PC-3 (cell line): ENCODE measurements around the gene FDX1. TPM values are rescaled to one million over a fixed set of nuclear protein-coding genes. Genes with fewer than 3 reads are reported as not detected.

ENCODE experiments used
- ATAC-seq: fragments of 200-7000 bp; cut with Tn5 transposase; 2 replicates; pipeline ENCODE4 v1.9.1; 2020; ENCODE audit warnings: mild to moderate bottlenecking, moderate library complexity
- BruUV-seq: library from RNA; stranded (reverse); fragments of 400-500 nt; replicated peaks from 2 replicates; lab custom pipeline; 2021; lab: Mats Ljungman, UMichigan
- CTCF ChIA-PET: fragments of 300-600 bp; sonication (Branson Sonifier 250); formaldehyde crosslinking; loops from one replicate; lab custom pipeline; 2022; ENCODE audit warnings: antibody characterized with exemption; lab: Charles Lee
- POLR2A ChIA-PET: fragments of 300-600 bp; sonication (Branson Sonifier 250); formaldehyde crosslinking; loops from one replicate; lab custom pipeline; 2022; ENCODE audit warnings: antibody characterized with exemption; ENCODE audit not compliant: unreplicated experiment; lab: Charles Lee
- DNase-seq: peaks from one replicate; pipeline ENCODE4 v3.0.0-alpha.2; 2015
- H2AFZ ChIP-seq: fragments of 300-600 bp; sonication (generic); 2 replicates; pipeline ENCODE4 v1.6.0; 2016; ENCODE audit warnings: antibody characterized with exemption, low read length
- H3F3A ChIP-seq: fragments of 300-600 bp; sonication (generic); one replicate; pipeline ENCODE4 v1.6.0; 2017; ENCODE audit warnings: antibody characterized with exemption, low read length, control low read depth, mild to moderate bottlenecking; ENCODE audit not compliant: unreplicated experiment
- H3K27ac ChIP-seq: fragments of 300-600 bp; sonication (generic); 2 replicates; pipeline ENCODE4 v1.5.1; 2016; ENCODE audit warnings: mild to moderate bottlenecking, low read length
- H3K27me3 ChIP-seq: fragments of 300-600 bp; sonication (generic); 2 replicates; pipeline ENCODE4 v1.6.1; 2016; ENCODE audit warnings: low read length, mixed read lengths
- H3K36me3 ChIP-seq: fragments of 300-600 bp; sonication (generic); 2 replicates; pipeline ENCODE4 v1.6.1; 2016; ENCODE audit warnings: low read depth, mixed run types, low read length, mixed read lengths
- H3K4me1 ChIP-seq: fragments of 300-600 bp; sonication (generic); 2 replicates; pipeline ENCODE4 v1.5.1; 2016; ENCODE audit warnings: low read length; ENCODE audit not compliant: insufficient read depth
- H3K4me2 ChIP-seq: fragments of 300-600 bp; sonication (generic); 2 replicates; pipeline ENCODE4 v1.6.0; 2016; ENCODE audit warnings: low read length
- H3K4me3 ChIP-seq: fragments of 300-600 bp; sonication (generic); 2 replicates; pipeline ENCODE4 v1.5.1; 2016; ENCODE audit warnings: mild to moderate bottlenecking, low read length, mixed read lengths
- H3K79me2 ChIP-seq: fragments of 300-600 bp; sonication (generic); 2 replicates; pipeline ENCODE4 v1.6.1; 2017; ENCODE audit warnings: low read length, mixed read lengths
- H3K9ac ChIP-seq: fragments of 300-600 bp; sonication (generic); 2 replicates; pipeline ENCODE4 v1.6.0; 2016; ENCODE audit warnings: mild to moderate bottlenecking, low read length
- H3K9me2 ChIP-seq: fragments of 300-600 bp; sonication (generic); replicated peaks from 2 replicates; pipeline ENCODE4 v1.6.1; 2016; ENCODE audit warnings: mixed run types, low read length, mixed read lengths
- H3K9me3 ChIP-seq: fragments of 300-600 bp; sonication (generic); 2 replicates; pipeline ENCODE4 v1.6.1; 2016; ENCODE audit warnings: low read length, mixed read lengths
- H4K20me1 ChIP-seq: fragments of 300-600 bp; sonication (generic); 2 replicates; pipeline ENCODE4 v1.6.1; 2016; ENCODE audit warnings: low read length, mixed read lengths
- CTCF ChIP-seq: fragments of 300-600 bp; sonication (generic); conservative IDR thresholded peaks from 2 replicates; pipeline ENCODE4 v1.5.1; 2017; ENCODE audit warnings: antibody characterized with exemption, low read depth, mild to moderate bottlenecking, low read length
- EZH2 ChIP-seq: fragments of 300-600 bp; sonication (generic); IDR thresholded peaks from one replicate; pipeline ENCODE4 v1.6.1; 2017; ENCODE audit warnings: antibody characterized with exemption, mild to moderate bottlenecking, low read length; ENCODE audit not compliant: unreplicated experiment
- EZH2phosphoT487 ChIP-seq: fragments of 300-600 bp; sonication (generic); IDR thresholded peaks from 2 replicates; pipeline ENCODE4 v1.6.1; 2018; ENCODE audit warnings: mild to moderate bottlenecking, antibody characterized with exemption, low read length, borderline replicate concordance
- intact Hi-C: fragments of 100-400 bp; cut with micrococcal nuclease; formaldehyde crosslinking; loops from 2 replicates; pipeline ENCODE4 v1.9.0; 2023
- total RNA-seq: library from RNA; depleted of rRNA; stranded (reverse); fragments of >200 nt; gene quantifications from 2 replicates; pipeline ENCODE4 v1.2.3, GENCODE V29; 2014

The FDX1 gene
- total RNA-seq, 1 experiment from 2014 or later = 14.8 TPM

- H3K4me2 ChIP-seq = peak overlapping the region; percentile 95
- no peaks in the 10 kb centered on the region for H3F3A ChIP-seq
- H3K27ac ChIP-seq = no peak overlapping the region
- peaks cover 60% of the 10 kb centered on the region for H3K79me2 ChIP-seq
- POLR2A ChIA-PET = interaction anchor here (0.5 kb wide), 1 partner anchor 40 kb away, joined by 4 read pairs; no protein-coding TSS in a partner anchor
- DNase-seq = peak; percentile 28
- peak overlapping the region; percentile 85 for H3K9ac ChIP-seq
- no peaks in the 10 kb centered on the region for H3K9me2 ChIP-seq
- TF ChIP-seq CTCF (no peak), EZH2 (no peak), EZH2phosphoT487 (no peak)
- BruUV-seq = no TSS peak
- no peaks in the 10 kb centered on the region for H3K36me3 ChIP-seq
- H2AFZ ChIP-seq = peak overlapping the region; percentile 90
- intact Hi-C loops = loop anchor here (5.0 kb wide), 3 partner anchors 284 to 354 kb away; no protein-coding TSS in a partner anchor
- peak; percentile 3 for ATAC-seq
- no peaks in the 10 kb centered on the region for H3K27me3 ChIP-seq
- no peaks in the 10 kb centered on the region for H3K9me3 ChIP-seq
- peaks cover 19% of the 10 kb centered on the region; the same call in 1 of the 2 replicates for H4K20me1 ChIP-seq
- peaks cover 27% of the 10 kb centered on the region for H3K4me1 ChIP-seq
- CTCF ChIA-PET = interaction anchor here (0.5 to 1.1 kb wide), 3 partner anchors 54 to 1938 kb away, joined by 3 read pairs; no protein-coding TSS in a partner anchor
- peak overlapping the region; percentile 78 for H3K4me3 ChIP-seq
Observed at GRCh38 chr11:110431051-110431672, 1.4 kb downstream of the FDX1 start.

- no peak for TF ChIP-seq CTCF
- TF ChIP-seq EZH2 = no peak
- TF ChIP-seq EZH2phosphoT487 = no peak
- Histone ChIP-seq H3K27me3 (no peaks in the 10 kb centered on the region), H3K36me3 (no peaks in the 10 kb centered on the region), H2AFZ (peak overlapping the region; percentile 90; the same call in 1 of the 2 replicates), H3K4me1 (peaks cover 27% of the 10 kb centered on the region), H3K9me2 (no peaks in the 10 kb centered on the region), H3K27ac (no peak overlapping the region), H3K4me3 (peak overlapping the region; percentile 78), H3K9ac (peak overlapping the region; percentile 85), H4K20me1 (peaks cover 19% of the 10 kb centered on the region; the same call in 1 of the 2 replicates), H3K79me2 (peaks cover 61% of the 10 kb centered on the region), H3K4me2 (peak overlapping the region; percentile 95), H3F3A (no peaks in the 10 kb centered on the region), H3K9me3 (no peaks in the 10 kb centered on the region)
- ATAC-seq (no peak), DNase-seq (peak; percentile 48)
- ChIA-PET POLR2A (no interaction called here), CTCF (interaction anchor here (0.5 to 1.1 kb wide), 3 partner anchors 54 to 1938 kb away, joined by 3 read pairs; no protein-coding TSS in a partner anchor)
- intact Hi-C loops = loop anchor here (2.0 to 5.0 kb wide), 5 partner anchors 284 to 579 kb away; no protein-coding TSS in a partner anchor
- BruUV-seq = no TSS peak
Observed at GRCh38 chr11:110431674-110432073, 1.9 kb downstream of the FDX1 start.
